Panc1 (cell line): ENCODE results near the gene SPRN. TPM values are rescaled to one million over a fixed set of nuclear protein-coding genes. Genes with fewer than 3 reads are reported as not detected.

Experiments used
- ATAC-seq: fragments of 200-7000 bp; cut with Tn5 transposase; 2 replicates; pipeline ENCODE4 v1.9.1; 2020; ENCODE audit warnings: mild to moderate bottlenecking, moderate library complexity
- BruUV-seq: library from RNA; stranded (reverse); fragments of 400-500 nt; replicated peaks from 2 replicates; lab custom pipeline; 2021; lab: Mats Ljungman, UMichigan
- CTCF ChIA-PET: fragments of 300-600 bp; sonication (Branson Sonifier 250); formaldehyde crosslinking; loops from one replicate; lab custom pipeline; 2022; ENCODE audit warnings: antibody characterized with exemption; lab: Charles Lee
- POLR2A ChIA-PET: fragments of 300-600 bp; sonication (Branson Sonifier 250); formaldehyde crosslinking; loops from one replicate; lab custom pipeline; 2022; ENCODE audit warnings: antibody characterized with exemption; lab: Charles Lee
- DNase-seq: peaks from one replicate; pipeline ENCODE4 v3.0.0-alpha.2; 2010; ENCODE audit warnings: low read depth, low spot score
- H3K27ac ChIP-seq: 2 replicates; pipeline ENCODE4 v1.5.1; 2011; ENCODE audit warnings: mild to moderate bottlenecking, low read length, inconsistent platforms
- H3K27me3 ChIP-seq: fragments of 200-500 bp; sonication (Bioruptor generic); 2 replicates; pipeline ENCODE4 v1.6.0; 2014; ENCODE audit warnings: low read length, inconsistent platforms; ENCODE audit not compliant: control insufficient read depth, insufficient read depth
- H3K36me3 ChIP-seq: fragments of 200-500 bp; sonication (Bioruptor generic); 2 replicates; pipeline ENCODE4 v1.5.1; 2014; ENCODE audit warnings: inconsistent platforms, mild to moderate bottlenecking, low read length, moderate library complexity; ENCODE audit not compliant: control insufficient read depth, insufficient read depth
- H3K4me1 ChIP-seq: 2 replicates; pipeline ENCODE4 v1.5.1; 2011; ENCODE audit warnings: inconsistent platforms, mild to moderate bottlenecking, low read length, moderate library complexity; ENCODE audit not compliant: control insufficient read depth, insufficient read depth
- H3K4me3 ChIP-seq, 2 experiments: 2 replicates each; pipeline ENCODE4 v1.5.1; 2011 to 2012; ENCODE audit warnings: low read depth in 2 of 2, low read length in 2 of 2, mild to moderate bottlenecking in 2 of 2, inconsistent platforms in 1 of 2, moderate library complexity in 1 of 2
- H3K9me3 ChIP-seq: fragments of 200-500 bp; sonication (Bioruptor generic); 2 replicates; pipeline ENCODE4 v1.5.1; 2014; ENCODE audit warnings: low read depth, mild to moderate bottlenecking, inconsistent platforms, low read length, moderate library complexity; ENCODE audit not compliant: control insufficient read depth, insufficient read depth
- CTCF ChIP-seq: fragments of 450-650 bp; IDR thresholded peaks from 2 replicates; pipeline ENCODE4 v1.5.1; 2017; ENCODE audit warnings: mild to moderate bottlenecking
- POLR2AphosphoS5 ChIP-seq: IDR thresholded peaks from 2 replicates; pipeline ENCODE4 v1.6.1; 2012; ENCODE audit warnings: mild to moderate bottlenecking, low read depth, low read length, moderate library complexity
- REST ChIP-seq, 2 experiments: IDR thresholded peaks; 2 replicates each; pipeline ENCODE4 v1.6.1; 2011 to 2012; ENCODE audit warnings: low read depth in 2 of 2, control low read depth in 1 of 2, low read length in 1 of 2, mild to moderate bottlenecking in 1 of 2, moderate library complexity in 1 of 2; ENCODE audit not compliant: insufficient read depth in 1 of 2
- SIN3A ChIP-seq: IDR thresholded peaks from 2 replicates; pipeline ENCODE4 v1.6.1; 2012; ENCODE audit warnings: low read depth, mild to moderate bottlenecking, low read length, moderate library complexity, borderline replicate concordance; ENCODE audit not compliant: insufficient read depth
- TCF7L2 ChIP-seq: IDR thresholded peaks from 2 replicates; pipeline ENCODE4 v1.6.1; 2011; ENCODE audit warnings: mild to moderate bottlenecking, low read depth, low read length, inconsistent platforms
- in situ Hi-C: cut with HindIII; loops from 2 replicates; pipeline ENCODE4 v1.10.0; 2016; ENCODE audit warnings: low sequenced_read_pairs, low pct_unique_long_range_greater_than_20kb
- intact Hi-C: fragments of 100-400 bp; cut with micrococcal nuclease; formaldehyde crosslinking; loops from one replicate; pipeline ENCODE4 v1.10.0; 2022; ENCODE audit not compliant: unreplicated experiment
- total RNA-seq: library from RNA; stranded (reverse); gene quantifications from one replicate; pipeline ENCODE4 v1.2.1, GENCODE V29; 2021; ENCODE audit not compliant: unreplicated experiment

The SPRN gene
- total RNA-seq, 1 experiment from 2014 or later: 0.64 TPM

GRCh38 chr10:133403359-133403758, 21.1 kb downstream of the SPRN start:
- H3K27me3 ChIP-seq: no peaks in the 10 kb centered on the region
- BruUV-seq: no TSS peak
- DNase-seq (no peak), ATAC-seq (no peak)
- H3K9me3 ChIP-seq: no peaks in the 10 kb centered on the region
- H3K4me1 ChIP-seq: no peaks in the 10 kb centered on the region
- TF ChIP-seq TCF7L2: no peak
- intact Hi-C loops (no loop called here), in situ Hi-C loops (no loop called here)
- no peak overlapping the region for H3K4me3 ChIP-seq
- ChIA-PET CTCF (no interaction called here), POLR2A (no interaction called here)
- H3K27ac ChIP-seq: no peak overlapping the region
- H3K36me3 ChIP-seq: peaks cover 3% of the 10 kb centered on the region; the same call in 1 of the 2 replicates

GRCh38 chr10:133401981-133402725, 22.3 kb downstream of the SPRN start:
- Histone ChIP-seq H3K27ac (no peak overlapping the region), H3K4me3 (no peak overlapping the region), H3K9me3 (no peaks in the 10 kb centered on the region), H3K4me1 (no peaks in the 10 kb centered on the region), H3K27me3 (no peaks in the 10 kb centered on the region), H3K36me3 (peaks cover 4% of the 10 kb centered on the region; the same call in 1 of the 2 replicates)
- ChIA-PET CTCF (no interaction called here), POLR2A (interaction anchor here (0.6 kb wide), 1 partner anchor 16 kb away, joined by 3 read pairs; no protein-coding TSS in a partner anchor)
- no TSS peak for BruUV-seq
- ATAC-seq: no peak
- intact Hi-C loops: no loop called here
- in situ Hi-C loops: no loop called here
- no peak for TF ChIP-seq CTCF
- TF ChIP-seq POLR2AphosphoS5: no peak
- no peak for TF ChIP-seq TCF7L2
- TF ChIP-seq REST (IDR thresholded peaks at IDR 0.05; ENCODE audit: insufficient read depth in 1 of 2, low read depth in 2 of 2, low read length in 1 of 2): no peak
- TF ChIP-seq SIN3A: no peak
- no peak for DNase-seq

GRCh38 chr10:133401500-133401899, 22.9 kb downstream of the SPRN start:
- BruUV-seq: no TSS peak
- ChIA-PET POLR2A (no interaction called here), CTCF (no interaction called here)
- TF ChIP-seq REST (IDR thresholded peaks at IDR 0.05; ENCODE audit: insufficient read depth in 1 of 2, low read depth in 2 of 2, low read length in 1 of 2) (no peak), SIN3A (no peak), POLR2AphosphoS5 (no peak), CTCF (no peak), TCF7L2 (no peak)
- DNase-seq: no peak
- Histone ChIP-seq H3K9me3 (no peaks in the 10 kb centered on the region), H3K36me3 (peaks cover 4% of the 10 kb centered on the region; the same call in 1 of the 2 replicates), H3K4me1 (no peaks in the 10 kb centered on the region), H3K27ac (no peak overlapping the region), H3K4me3 (no peak overlapping the region), H3K27me3 (no peaks in the 10 kb centered on the region)
- intact Hi-C loops (no loop called here), in situ Hi-C loops (no loop called here)
- peak; percentile 13; the same call in 1 of the 2 replicates for ATAC-seq
